ENCODE data around the gene PDZD2. TPM values are rescaled to one million over a fixed set of nuclear protein-coding genes. Genes with fewer than 3 reads are reported as not detected.

PDZD2 gene
- total RNA-seq, 2 donors from 2014 or later = 10.3 to 59.5 TPM

DNA sequence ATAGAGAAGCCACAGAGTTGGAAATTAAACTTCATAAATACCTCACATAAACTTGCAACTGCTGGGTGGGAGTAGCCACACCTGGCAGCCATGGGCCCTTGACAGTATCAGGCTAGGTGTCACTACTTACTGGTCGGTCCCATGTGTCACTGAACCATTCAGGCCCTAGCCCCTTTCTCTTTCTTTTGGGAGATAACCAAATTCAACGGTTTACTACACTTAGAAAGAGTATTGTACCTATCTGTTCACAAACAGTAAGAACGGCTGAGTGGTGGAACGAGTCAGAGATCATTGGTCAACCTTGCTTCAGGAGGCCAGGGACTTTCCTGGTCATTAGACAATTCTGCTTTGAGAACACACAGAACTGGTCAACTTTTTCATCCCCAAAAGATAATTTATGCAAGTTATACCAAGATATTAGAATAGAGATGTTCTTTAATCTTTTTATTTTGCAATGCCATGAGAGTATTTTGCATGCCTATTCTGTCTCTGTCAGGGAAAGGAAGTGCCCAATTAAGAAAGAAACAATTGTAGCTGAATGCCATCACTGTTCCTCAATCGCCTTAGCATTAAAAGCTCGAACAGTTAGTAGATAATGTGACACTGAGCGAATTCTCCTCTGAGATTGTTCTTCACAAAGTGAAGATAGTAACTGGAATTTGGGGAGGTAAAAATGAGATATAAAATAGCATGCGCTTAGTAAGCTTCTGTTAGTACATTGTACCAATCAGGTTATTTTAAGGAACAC lies 484.3 kb downstream of the PDZD2 start:
- H3K27ac ChIP-seq = no peak overlapping the region
- no peak for TF ChIP-seq POLR2A (IDR thresholded peaks at IDR 0.05)
- TF ChIP-seq, protein P1, sequence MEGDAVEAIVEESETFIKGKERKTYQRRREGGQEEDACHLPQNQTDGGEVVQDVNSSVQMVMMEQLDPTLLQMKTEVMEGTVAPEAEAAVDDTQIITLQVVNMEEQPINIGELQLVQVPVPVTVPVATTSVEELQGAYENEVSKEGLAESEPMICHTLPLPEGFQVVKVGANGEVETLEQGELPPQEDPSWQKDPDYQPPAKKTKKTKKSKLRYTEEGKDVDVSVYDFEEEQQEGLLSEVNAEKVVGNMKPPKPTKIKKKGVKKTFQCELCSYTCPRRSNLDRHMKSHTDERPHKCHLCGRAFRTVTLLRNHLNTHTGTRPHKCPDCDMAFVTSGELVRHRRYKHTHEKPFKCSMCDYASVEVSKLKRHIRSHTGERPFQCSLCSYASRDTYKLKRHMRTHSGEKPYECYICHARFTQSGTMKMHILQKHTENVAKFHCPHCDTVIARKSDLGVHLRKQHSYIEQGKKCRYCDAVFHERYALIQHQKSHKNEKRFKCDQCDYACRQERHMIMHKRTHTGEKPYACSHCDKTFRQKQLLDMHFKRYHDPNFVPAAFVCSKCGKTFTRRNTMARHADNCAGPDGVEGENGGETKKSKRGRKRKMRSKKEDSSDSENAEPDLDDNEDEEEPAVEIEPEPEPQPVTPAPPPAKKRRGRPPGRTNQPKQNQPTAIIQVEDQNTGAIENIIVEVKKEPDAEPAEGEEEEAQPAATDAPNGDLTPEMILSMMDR (IDR thresholded peaks at IDR 0.05) = no peak
- no peak for TF ChIP-seq POLR2AphosphoS5 (IDR thresholded peaks at IDR 0.05)
- H3K36me3 ChIP-seq = peaks cover 0 to 7% of the 10 kb centered on the region in 2 donors
- H3K9me3 ChIP-seq = no peaks in the 10 kb centered on the region
- no peaks in the 10 kb centered on the region for H3K4me1 ChIP-seq (replicated peaks)
- DNase-seq (ENCODE audit: low spot score) = no peak
- H3K27me3 ChIP-seq (replicated peaks; ENCODE audit: insufficient read depth) = no peaks in the 10 kb centered on the region
- intact Hi-C loops (cut with DNase I) = no loop called here
- no peak overlapping the region for H3K4me3 ChIP-seq
- WGBS = 90% methylated on average over 8 of the region's 8 CpGs

GRCh38 chr5:32123889-32124676 lies 485.2 kb downstream of the PDZD2 start:
- H3K4me1 ChIP-seq (replicated peaks) = no peaks in the 10 kb centered on the region
- intact Hi-C loops (cut with DNase I) = no loop called here
- H3K9me3 ChIP-seq = no peaks in the 10 kb centered on the region
- no peak overlapping the region for H3K4me3 ChIP-seq
- no peak overlapping the region for H3K27ac ChIP-seq
- 74% methylated on average over 6 of the region's 6 CpGs for WGBS
- no peak for DNase-seq (ENCODE audit: low spot score)
- peaks cover 0 to 7% of the 10 kb centered on the region in 2 donors for H3K36me3 ChIP-seq
- no peaks in the 10 kb centered on the region for H3K27me3 ChIP-seq (replicated peaks; ENCODE audit: insufficient read depth)
- TF ChIP-seq, protein P1 (IDR thresholded peaks at IDR 0.05) = no peak
- TF ChIP-seq POLR2AphosphoS5 (IDR thresholded peaks at IDR 0.05) = no peak
- no peak for TF ChIP-seq POLR2A (IDR thresholded peaks at IDR 0.05)

DNA sequence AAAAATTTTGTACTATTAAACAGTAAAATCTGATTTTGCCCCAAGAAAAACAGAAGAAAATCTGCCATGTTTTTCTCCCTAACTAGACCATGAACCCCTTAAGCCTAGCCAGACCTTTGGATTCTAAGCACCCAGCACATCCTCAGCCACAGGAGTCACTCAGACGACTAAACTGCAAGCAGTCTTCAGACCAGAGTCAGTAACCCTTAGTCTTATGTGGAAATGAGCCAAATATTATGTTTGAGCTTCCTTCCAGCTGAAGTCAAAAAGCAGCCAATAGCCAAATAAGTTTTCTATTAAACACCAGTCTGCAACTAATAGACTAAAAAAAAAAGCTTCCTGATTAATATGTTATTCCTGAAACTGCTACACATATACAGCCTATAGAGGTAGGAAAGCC lies 487.8 kb downstream of the PDZD2 start:
- TF ChIP-seq, protein P1 (IDR thresholded peaks at IDR 0.05) = no peak
- TF ChIP-seq POLR2A (IDR thresholded peaks at IDR 0.05) (no peak), POLR2AphosphoS5 (IDR thresholded peaks at IDR 0.05) (no peak)
- 33% methylated on average over 1 of the region's 1 CpG for WGBS
- intact Hi-C loops (cut with DNase I) = no loop called here
- DNase-seq (ENCODE audit: low spot score) = no peak
- H3K27me3 ChIP-seq (replicated peaks; ENCODE audit: insufficient read depth) = no peaks in the 10 kb centered on the region
- no peak overlapping the region for H3K4me3 ChIP-seq
- no peak overlapping the region for H3K27ac ChIP-seq
- peaks cover 0 to 7% of the 10 kb centered on the region in 2 donors for H3K36me3 ChIP-seq
- no peaks in the 10 kb centered on the region for H3K4me1 ChIP-seq (replicated peaks)
- H3K9me3 ChIP-seq = no peaks in the 10 kb centered on the region

DNA sequence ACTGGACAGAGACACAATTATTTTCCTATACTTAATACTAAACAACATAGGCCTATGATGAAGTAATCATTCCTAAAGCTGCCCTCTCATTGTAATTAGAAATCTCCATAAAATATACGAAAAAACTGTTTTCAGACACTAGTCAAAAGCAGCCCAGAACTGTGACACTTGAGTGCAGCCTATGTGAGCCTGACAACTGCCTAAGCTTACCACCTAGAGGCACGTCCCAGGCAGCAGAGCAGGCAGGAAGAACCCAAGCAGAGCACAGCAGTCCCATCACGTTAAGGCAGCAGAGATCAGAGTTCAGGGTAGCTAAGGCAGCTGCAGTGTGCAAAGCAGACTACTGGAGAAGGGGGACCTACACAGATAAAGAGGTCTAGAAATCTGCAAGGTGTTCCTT lies 488.8 kb downstream of the PDZD2 start:
- no peak overlapping the region for H3K4me3 ChIP-seq
- no peaks in the 10 kb centered on the region for H3K4me1 ChIP-seq (replicated peaks)
- no peak for DNase-seq (ENCODE audit: low spot score)
- H3K27ac ChIP-seq = peak overlapping the region; percentile 56 to 80
- TF ChIP-seq POLR2A (IDR thresholded peaks at IDR 0.05) (no peak), POLR2AphosphoS5 (IDR thresholded peaks at IDR 0.05) (no peak)
- TF ChIP-seq, protein P1 (IDR thresholded peaks at IDR 0.05) = no peak
- no peaks in the 10 kb centered on the region for H3K9me3 ChIP-seq
- 71% methylated on average over 3 of the region's 3 CpGs for WGBS
- intact Hi-C loops (cut with DNase I) = no loop called here
- H3K27me3 ChIP-seq (replicated peaks; ENCODE audit: insufficient read depth) = no peaks in the 10 kb centered on the region
- H3K36me3 ChIP-seq = peaks cover 0 to 7% of the 10 kb centered on the region in 2 donors

All from prostate gland (tissue), 2 donors.